TTC549 (cell line): ENCODE results near the gene SAT1.
"Not testable (repeated sequence)": the region's sequence is repeated elsewhere in the genome, so short reads cannot be mapped to it uniquely, and the experiment has no call there.

Source experiments
- FAIRE-seq: peaks from 2 replicates; lab custom pipeline; 2012; peaks lifted over from hg19 to GRCh38; lab: Jason Lieb, UNC

Gene SAT1

DNA sequence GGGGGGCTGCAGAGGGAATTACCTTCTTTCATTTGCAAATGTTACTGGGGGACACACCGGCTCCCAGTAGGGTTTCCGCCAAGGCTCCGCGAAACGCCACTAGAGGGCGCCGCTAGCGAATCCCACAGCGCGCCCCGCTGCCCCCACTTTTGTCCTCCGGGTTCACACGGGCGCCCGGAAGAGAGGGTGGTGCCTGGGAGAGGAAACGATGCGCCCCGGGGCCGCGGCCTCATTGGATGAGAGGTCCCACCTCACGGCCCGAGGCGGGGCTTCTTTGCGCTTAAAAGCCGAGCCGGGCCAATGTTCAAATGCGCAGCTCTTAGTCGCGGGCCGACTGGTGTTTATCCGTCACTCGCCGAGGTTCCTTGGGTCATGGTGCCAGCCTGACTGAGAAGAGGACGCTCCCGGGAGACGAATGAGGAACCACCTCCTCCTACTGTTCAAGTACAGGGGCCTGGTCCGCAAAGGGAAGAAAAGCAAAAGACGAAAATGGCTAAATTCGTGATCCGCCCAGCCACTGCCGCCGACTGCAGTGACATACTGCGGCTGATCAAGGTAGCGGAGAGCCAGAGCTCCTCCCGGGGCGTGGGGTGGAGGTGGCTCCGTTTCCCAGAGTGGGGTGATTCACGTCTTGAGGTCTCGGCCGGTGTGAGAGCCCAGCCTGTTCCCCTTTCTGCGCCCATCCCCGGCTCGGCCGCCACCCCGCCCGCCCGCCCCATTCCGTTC lies at the start of gene SAT1:
TSS of gene SAT1 (plus strand) at position 311 of the 726 bp plus-strand sequence. CDS start at position 490, 179 bp downstream.
- peak; percentile 95 for FAIRE-seq

DNA sequence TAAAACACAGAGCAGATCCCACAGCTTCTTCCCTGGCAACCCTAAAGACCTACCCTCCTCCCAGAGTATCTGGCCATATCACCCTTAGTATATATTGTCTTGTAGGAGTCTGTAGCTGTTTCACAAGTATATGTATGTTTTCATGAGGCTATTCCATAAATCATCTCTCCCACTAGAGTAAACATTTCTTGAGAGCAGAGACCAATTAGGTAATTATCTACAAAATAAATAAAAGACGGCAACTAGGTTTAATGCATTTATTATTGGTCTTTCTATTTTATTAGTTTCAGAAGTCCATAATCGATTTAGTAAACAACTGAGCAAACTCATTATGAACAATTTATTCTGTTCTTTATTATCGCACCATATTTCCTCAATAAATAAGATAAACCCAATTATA lies 46.9 kb upstream of the SAT1 start:
- FAIRE-seq: no peak

DNA sequence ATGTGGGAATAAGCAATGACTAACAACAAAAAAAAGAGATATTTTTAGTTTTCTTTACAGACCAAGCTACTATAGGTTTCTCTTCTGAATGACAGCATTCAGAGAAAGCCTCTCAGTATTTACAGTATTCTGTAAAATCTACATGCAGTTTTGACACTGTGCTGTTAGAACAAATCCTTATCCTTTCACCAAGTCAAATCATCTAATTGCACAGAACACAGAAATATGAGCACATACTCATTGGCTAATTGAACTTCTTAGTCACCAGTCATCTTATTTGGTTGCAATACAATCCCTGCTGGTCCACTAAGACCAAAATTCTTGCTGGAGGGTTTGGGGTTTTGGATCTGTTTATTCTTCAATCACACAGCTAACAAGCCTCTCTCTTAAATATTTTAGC lies 45.6 kb upstream of the SAT1 start:
- no peak for FAIRE-seq

DNA sequence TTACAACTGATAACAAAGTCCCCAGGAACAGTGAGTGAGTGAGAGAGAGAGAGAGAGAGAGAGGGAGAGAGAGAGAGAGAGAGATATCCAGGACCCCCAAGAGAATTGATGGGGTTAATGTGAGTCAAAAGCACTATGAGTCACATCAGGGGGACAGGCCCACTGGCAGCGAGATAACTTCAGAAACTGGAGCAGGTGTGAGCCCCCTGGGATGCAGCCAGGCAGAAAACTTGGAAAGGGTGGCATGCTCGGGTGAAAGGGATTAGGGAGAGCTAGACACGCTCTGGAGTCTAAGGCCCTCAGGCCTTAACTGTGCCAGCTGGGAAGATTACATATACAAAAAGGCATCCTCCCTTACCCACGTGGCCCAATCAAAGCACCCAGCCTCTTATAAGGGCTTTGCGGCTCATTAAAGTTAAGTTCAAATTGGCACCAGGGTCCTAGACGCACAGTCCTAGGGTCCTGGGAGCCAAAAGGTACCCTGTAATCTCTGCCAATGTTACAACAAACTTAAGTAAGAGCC lies 40.7 kb upstream of the SAT1 start:
- FAIRE-seq: no peak

DNA sequence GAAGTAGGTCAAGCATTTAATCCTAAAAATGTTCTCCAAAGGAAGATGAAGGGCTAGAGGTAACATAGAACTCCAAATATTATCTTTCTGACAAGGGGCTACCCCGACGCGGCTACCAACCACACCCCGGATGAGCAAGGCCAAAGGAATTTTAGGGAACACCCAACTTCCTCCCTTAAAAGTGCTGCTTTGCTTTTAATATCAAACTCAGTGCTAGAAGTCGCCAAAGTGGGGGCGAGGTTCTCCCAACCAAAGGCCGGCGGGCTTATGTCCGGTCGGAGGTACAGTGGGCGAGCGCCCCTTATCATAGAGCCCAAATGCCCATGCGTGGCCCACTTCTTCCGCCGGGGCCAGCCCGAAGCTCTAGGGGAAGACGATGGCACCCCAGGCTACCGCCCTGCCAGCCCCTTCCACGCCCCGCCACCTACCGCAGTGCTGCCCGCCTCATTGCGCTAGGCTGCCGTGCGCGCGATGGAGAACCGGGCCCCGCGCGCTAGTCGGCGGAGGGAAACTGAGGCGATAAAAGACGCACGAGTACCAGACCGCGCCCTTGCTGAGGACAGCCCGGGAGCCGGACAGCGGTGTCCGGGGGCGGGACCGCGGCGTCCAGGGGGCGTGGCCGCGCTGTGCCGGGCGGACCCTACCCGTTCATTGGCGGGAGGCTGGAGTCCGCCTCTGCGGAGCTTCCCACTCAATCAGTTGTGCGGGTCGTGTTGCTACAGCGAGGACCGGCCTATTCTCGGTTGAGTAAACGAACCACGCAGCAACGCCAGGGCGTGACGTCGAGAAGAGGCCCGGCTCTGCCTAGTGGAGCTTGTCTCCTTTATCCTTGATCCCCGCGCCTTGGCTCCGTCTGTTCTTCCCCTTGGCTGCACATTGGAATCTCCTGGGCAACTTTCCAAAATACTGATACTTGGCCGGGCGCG lies 40.0 kb upstream of the SAT1 start, which contains the start of gene ACOT9:
TSS of gene ACOT9 (minus strand) at position 580 of the 926 bp plus-strand sequence. CDS start at position 448, 132 bp downstream.
- FAIRE-seq: peak; percentile 25

DNA sequence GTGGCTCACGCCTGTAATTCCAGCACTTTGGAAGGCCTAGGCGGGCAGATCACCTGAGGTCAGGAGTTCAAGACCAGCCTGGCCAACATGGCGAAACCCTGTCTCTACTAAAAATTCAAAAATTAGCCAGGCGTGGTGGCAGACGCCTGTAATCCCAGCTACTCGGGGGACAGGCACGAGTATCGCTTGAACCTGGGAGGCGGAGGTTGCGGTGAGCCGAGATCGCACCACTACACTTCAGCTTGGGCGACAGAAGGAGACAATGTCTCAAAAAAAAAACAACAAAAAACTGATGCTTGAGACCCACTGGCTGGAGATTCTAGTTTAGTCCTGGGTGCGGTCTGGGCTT lies 39.4 kb upstream of the SAT1 start:
- FAIRE-seq: not testable (repeated sequence)

DNA sequence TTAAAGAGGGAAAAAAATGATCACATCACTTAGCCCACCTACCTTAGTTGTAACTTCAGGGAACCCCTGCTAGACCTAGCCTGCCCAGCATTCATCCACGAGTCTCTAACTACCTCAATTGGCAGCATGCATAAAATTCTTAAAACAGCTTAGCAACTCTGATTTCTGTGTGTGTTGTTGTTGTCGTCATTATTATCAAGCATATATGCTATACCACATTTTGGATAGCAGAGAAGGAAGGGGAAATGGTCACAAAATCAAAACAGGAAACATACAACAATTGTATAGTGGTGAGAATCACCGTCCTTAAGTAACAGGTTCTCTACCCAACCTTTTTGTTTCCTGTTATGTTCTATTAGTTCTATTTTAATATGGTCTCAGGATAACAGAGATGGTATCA lies 37.2 kb upstream of the SAT1 start:
- FAIRE-seq: no peak

DNA sequence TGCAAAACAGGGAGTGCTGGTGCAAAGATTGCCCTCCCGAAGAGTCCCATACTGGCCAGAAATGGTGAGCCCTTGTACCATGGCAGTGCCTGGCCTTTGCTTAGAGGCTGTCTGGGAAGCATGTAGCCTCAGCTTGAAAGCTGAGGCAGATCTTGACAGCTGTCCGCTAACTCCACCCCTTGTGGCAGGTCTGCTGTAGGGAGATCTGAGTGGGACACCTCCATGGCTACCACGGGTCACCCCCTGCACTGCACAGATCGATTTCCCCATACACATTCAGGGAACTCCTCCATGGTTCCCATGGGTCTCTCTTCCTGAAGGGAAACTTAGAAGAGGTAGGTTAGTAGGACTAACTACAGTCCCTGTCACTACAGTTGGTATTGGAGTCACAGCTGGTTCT lies 33.8 kb upstream of the SAT1 start:
- FAIRE-seq: no peak

DNA sequence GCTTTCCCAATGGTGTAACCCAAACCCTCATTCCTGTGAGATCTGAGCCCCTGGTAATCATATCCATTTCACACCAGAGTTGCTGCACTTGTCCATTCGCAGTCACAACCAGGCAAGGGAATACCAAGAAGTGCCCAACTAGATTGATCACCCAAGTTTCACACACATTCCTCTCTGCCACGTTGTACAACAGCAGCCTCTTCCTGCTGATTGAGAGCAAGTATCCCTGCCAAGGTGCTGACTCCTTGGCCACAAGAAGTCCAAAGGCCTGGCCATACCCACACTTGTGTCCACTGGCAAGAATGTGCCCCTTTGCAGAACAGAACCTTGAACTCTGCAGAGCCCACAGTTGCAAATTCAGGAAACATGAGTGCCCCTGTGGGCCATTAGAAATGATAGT lies 33.4 kb upstream of the SAT1 start:
- FAIRE-seq: no peak

DNA sequence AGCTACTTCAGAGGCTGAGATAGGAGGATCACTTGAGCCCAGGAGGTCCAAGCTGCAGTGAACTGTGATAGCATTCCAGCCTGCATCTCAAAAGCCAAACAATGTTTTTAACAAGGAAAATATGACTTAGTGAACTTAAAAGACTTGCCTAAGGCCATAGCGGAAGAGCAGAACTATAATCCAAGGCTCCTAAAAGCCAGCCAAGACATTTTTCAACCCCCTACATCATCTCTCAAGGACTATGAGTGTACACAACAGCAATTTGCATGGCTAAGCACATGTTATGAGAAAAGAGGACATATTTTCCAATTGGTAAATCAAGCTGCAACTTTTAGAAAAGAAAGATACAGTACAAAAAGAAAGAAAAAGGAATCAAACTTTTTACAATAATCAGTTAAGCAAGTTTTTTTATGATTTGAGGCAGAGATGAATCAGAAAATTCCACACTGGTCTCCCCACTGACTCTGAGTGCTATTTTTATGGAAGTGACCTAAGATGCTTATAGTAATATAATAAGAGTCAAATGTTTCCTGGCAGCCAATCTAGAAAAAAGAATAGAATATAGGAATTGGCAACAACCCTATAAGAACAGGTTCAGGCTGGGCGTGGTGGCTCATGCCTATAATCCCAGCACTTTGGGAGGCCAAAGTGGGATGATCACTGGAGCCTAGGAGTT lies 30.1 kb upstream of the SAT1 start:
- FAIRE-seq: no peak

DNA sequence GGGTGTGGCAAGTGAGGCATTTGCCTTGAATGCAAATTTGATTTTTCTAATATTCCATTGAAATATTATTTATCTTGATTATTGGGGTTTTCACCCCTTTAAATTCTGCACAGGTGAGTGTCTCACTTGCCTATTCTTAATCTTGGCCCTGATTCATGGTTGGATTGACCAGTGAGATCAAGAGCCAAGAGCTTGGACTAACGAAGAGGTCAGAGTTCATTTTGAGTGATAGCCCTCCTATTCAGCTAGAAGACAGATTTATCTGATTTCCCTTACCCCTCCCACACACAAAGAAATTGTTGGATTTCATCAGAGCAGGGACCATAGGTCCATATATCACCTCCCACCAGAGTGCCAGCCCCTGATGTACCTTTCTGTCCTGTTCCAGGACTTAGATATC lies 28.3 kb upstream of the SAT1 start:
- FAIRE-seq: no peak

DNA sequence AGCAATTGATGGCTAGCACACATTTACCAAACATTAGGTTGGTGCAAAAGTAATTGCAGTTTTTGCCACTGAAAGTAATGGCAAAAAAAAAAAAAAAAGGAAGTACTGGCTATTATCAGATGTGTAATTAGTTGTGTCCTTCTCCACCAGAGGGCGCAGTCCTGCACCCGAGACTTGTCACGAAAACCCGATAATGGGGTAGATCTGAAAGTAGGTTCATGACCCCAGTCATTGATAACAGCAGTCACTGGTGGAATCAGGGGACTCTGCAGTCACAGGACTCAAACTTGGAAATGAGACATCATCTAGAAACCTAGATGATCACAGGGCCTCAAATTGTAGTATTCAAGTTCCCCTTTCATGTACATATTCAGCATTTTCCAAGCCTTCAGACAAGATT lies 26.8 kb upstream of the SAT1 start:
- FAIRE-seq: no peak

DNA sequence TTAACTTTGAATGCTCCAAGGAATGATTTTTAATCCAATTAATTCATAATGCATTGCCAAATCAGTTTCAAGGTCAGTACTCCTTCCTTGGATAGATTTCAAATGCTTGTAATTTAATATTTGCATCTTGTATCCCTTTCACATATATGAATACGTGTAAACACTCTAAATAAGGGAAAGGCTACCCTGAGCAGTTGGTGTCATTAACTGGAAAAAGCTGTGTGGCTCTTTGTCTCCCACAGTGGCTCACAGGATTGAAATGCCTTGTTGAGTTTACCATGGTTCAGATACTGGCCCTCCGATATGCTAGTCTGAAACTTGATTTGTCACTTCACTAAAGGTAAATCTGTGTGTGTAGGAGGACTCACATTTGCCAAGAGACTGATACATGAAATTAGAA lies 23.2 kb upstream of the SAT1 start:
- FAIRE-seq: no peak

DNA sequence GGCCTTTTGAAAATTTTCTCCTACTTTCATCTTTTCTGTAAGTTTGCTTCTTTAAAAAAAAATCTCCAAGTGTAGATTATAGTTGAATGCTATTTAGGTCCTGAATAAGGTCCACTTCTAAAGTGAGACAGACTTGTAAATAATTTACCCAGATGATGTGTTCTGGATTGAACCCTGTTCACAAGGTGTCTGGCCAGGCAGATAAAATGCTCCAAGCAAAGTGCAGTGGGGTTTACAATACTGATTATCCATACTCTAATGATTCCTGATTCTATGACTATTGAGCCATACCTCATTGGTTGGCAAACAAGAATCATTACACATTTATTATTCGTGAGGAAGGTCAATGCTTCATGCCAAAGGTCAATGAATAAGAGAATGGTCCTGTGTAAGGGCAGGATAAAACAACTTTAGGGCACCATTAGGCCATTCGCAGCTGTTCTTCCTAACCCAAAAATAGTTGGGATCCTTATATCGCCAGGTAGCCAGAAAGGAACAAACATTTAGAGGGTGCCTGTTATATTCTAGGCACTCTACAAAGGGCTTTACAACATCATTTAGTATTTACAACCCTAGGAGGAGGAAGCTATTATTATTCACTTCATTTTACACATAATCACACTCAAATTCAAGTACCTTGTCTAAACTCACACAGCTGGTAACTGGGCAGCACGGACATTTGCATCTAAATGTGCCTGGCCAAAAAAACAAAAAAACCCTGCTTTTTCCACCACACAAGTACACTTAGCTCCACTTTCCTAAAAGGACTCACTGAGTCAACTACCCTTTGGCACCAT lies 18.6 kb upstream of the SAT1 start:
- FAIRE-seq: no peak

DNA sequence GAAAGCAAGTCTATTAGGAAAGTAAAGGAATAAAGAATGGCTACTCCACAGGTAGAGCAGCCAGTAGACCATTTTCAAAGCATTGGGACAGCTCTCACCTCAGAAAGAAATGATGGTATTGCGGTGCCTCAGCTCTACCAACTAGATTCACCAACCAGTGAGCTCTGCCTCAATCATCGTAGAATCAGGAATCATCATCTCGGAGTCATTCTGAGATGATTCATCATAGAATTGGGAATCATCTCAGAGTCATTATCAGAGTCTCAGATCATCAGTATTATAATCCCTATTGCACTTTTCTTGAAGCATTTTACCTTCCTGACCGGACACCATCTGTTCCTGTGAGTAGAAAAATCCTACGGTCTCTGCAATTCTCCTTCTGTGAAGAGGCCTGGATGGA lies 17.5 kb upstream of the SAT1 start:
- FAIRE-seq: no peak

DNA sequence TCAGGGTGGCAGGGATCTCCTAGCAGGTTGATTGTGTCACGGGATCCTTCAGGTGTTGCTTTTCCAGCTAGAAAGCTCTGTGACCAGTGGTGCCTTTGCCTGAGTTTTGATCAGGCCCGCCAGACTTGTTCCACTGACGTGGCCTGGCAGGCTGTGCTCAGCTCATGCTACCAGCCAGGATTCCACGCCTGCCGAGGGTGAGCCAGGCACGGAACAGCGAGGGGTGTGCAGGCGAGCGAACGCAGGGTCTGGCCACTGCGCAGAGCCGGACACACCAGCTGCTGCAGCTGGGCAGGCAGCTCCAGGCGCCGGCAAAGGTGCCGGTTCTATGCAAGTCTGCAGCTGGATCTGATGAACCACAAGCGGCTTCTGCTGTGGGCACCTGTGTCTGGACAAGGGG lies 17.1 kb upstream of the SAT1 start:
- no peak for FAIRE-seq

DNA sequence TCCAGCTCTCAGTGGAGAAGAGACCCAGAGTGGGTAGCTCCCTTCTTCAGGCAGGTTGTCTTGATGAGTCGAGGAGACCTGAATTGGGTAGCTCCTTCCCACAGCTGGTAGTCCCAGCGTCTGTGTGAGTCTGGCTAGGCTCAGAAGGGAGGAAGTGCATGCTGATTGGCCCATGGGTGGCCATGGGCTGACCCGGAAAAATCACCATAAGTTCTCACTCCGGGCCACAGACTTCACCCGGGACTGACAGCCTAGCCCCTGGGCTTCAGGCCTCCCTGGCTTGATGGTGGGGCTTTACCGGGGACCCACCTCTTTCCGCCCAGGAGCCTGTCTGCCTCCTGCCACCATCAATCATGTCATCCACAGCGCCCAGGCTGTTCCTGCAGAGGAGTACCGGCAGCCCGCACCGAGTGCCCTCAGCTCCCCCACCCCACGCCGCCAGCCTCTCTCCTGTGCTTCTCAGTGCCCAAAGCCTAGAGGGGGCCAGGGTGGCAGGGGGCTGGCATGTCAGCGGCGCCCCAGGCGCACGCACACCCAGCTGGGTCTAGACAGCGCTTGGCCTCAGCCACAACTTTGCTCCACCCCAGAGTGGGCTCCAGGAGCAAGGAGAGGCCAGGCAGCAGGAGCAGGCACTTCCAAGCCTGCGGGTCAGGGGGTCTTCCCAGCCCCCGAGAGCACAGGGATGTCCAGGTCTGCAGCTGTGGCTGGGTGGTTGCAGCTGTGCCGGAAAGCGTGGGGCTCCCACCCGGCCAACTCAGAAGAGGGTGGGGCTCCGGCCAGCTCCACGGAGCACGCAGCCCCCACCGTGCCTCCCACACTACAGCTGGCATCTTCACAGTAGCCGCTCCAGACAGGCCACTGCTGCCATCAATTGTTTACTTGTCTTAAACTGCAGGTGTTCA lies 16.1 kb upstream of the SAT1 start:
- no peak for FAIRE-seq

DNA sequence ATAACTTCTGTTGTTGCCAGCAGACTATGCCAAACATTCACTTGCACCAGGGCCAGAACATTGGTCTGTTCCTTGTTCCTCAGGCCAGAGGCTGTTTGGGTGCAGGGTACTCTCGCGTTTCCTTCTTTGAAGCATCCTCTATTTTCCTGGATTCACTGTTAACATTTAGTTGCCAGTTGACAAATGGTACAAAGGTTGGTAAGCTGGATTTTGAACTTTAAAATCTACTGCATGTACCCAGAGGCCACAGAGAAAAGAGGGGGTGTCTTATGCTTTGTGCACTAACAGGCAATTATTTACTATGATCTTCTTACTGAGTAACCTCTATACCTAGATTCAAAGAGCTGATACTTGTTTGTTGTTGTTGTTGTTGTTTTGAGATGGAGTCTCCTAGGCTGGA lies 12.8 kb upstream of the SAT1 start:
- no peak for FAIRE-seq

DNA sequence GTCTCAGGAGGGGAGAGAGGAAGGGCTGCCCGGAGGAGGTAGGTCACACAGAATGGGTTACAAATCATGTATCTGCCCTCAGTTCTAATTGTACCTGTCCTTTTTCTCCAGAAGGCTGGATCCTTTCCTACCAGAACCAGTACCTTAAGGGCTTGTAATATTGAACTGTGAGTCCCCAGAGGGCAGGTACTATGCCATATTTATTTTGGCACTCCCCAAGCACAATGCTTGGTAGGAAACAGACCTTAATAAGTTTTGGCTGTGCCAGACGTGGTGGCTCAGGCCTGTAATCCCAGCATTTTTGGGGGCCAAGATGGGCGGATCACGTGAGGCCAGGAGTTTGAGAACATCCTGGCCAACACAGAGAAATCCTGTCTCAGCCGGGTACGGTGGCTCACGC lies 11.9 kb upstream of the SAT1 start:
- not testable (repeated sequence) for FAIRE-seq

DNA sequence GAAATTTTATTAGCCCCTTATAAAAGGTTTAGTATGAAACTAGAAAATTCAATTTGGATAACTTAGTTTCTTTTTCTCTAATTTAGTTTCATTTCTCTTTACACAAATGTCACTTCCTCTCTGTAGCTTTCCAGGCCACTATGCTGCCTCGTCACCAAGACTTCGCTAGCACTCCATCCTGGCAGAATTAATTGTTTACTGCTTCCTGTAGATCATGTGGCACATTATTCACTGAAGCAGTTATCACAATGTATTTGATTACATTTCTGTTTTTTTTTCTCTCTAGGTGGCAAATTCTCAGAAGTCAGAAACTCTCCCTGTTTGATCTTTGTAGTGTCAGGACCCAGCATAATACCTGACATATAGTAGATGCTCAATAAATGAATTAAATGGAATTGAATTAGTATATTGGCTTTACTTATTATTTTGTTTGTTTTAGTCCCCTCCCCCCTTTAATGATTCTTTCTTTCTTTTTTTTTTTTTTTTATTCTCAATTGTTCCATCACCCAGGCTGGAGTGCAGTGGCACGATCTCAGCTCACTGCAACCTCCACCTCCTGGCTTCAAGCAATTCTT lies 9.3 kb upstream of the SAT1 start:
- no peak for FAIRE-seq
